Body of pancreas (tissue), 4 donors: ENCODE measurements around the gene CST9L.

Experiments used
- CTCF ChIP-seq, 7 experiments: fragments of 450-650 bp in 4 of 7; fragments of 200-600 bp in 3 of 7; sonication (generic) in 3 of 7; IDR thresholded peaks; one replicate each; pipeline ENCODE4 v1.5.1; 2016 to 2019; ENCODE audit warnings: antibody characterized with exemption in 7 of 7
- POLR2A ChIP-seq, 3 donors: fragments of 450-650 bp; IDR thresholded peaks; one replicate each; pipeline ENCODE4 v1.6.1; 2016; ENCODE audit warnings: antibody characterized with exemption in 3 of 3, mild to moderate bottlenecking in 2 of 3

- TF ChIP-seq CTCF (IDR thresholded peaks at IDR 0.05) (no peak), POLR2A (IDR thresholded peaks at IDR 0.05) (no peak)
These were observed 17.8 kb upstream of the CST9L start for GRCh38 chr20:23585808-23586734.
